Thymus (tissue), 11 donors: ENCODE measurements around the gene C1GALT1C1L. TPM values are rescaled to one million over a fixed set of nuclear protein-coding genes. Genes with fewer than 3 reads are reported as not detected.
"Not testable (repeated sequence)": the region's sequence is repeated elsewhere in the genome, so short reads cannot be mapped to it uniquely, and the experiment has no call there.

Source experiments
- DNase-seq, 9 donors: peaks; one replicate each; pipeline ENCODE4 v3.0.0-alpha.2; 2013; ENCODE audit warnings: low spot score in 9 of 9, low read depth in 6 of 9, missing footprints in 1 of 9
- H3K27ac ChIP-seq, 2 donors: one replicate each; pipeline ENCODE4 v1.5.1; 2013; ENCODE audit warnings: control low read depth in 1 of 2, low read depth in 1 of 2, low read length in 1 of 2, mild to moderate bottlenecking in 1 of 2, moderate library complexity in 1 of 2
- H3K27me3 ChIP-seq, 2 donors: one replicate each; pipeline ENCODE4 v1.5.1; 2013; ENCODE audit warnings: low read length in 1 of 2; ENCODE audit not compliant: control insufficient read depth in 2 of 2, insufficient read depth in 1 of 2
- H3K36me3 ChIP-seq, 2 donors: one replicate each; pipeline ENCODE4 v1.5.1; 2013; ENCODE audit warnings: low read length in 1 of 2, mild to moderate bottlenecking in 1 of 2, moderate library complexity in 1 of 2; ENCODE audit not compliant: control insufficient read depth in 2 of 2, insufficient read depth in 2 of 2
- H3K4me1 ChIP-seq, 2 donors: one replicate each; pipeline ENCODE4 v1.5.1; 2013; ENCODE audit warnings: low read length in 2 of 2; ENCODE audit not compliant: control insufficient read depth in 2 of 2, insufficient read depth in 2 of 2
- H3K4me3 ChIP-seq, 2 donors: one replicate each; pipeline ENCODE4 v1.5.1; 2013; ENCODE audit warnings: low read length in 2 of 2, control low read depth in 1 of 2, mild to moderate bottlenecking in 1 of 2
- H3K9me3 ChIP-seq, 2 donors: one replicate each; pipeline ENCODE4 v1.5.1; 2013; ENCODE audit warnings: low read length in 1 of 2, mild to moderate bottlenecking in 1 of 2; ENCODE audit not compliant: control insufficient read depth in 2 of 2, insufficient read depth in 1 of 2
- WGBS: extraction: QIAGEN DNeasy Blood & Tissue Kit; methylation state at CpG from one replicate; pipeline ENCODE4 v1.1.7; 2013; 5-methylcytosine and 5-hydroxymethylcytosine counted together
- polyA plus RNA-seq: library from polyadenylated mRNA; stranded (reverse); fragments of 200-250 nt; gene quantifications from one replicate; pipeline ENCODE4 v1.2.3, GENCODE V29; 2013
- total RNA-seq: library from RNA; stranded (reverse); fragments of 120-200 nt; gene quantifications from one replicate; pipeline ENCODE4 v1.2.4, GENCODE V29; 2013
- donor health status: healthy.

The C1GALT1C1L gene
- total and polyA plus RNA-seq, 2 donors: 0.24 to 0.48 TPM

GRCh38 chr2:43636153-43636552 is 40.1 kb downstream of the C1GALT1C1L start:
- WGBS: 97% methylated on average over 12 of the region's 12 CpGs
- H3K9me3 ChIP-seq, H3K36me3 ChIP-seq, H3K4me1 ChIP-seq, DNase-seq, H3K4me3 ChIP-seq, H3K27ac ChIP-seq: not testable (repeated sequence)
- peaks cover 9 to 43% of the 10 kb centered on the region in 2 donors for H3K27me3 ChIP-seq

GRCh38 chr2:43634604-43635306 is 41.5 kb downstream of the C1GALT1C1L start:
- no peak for DNase-seq
- peak overlapping the region in 1 of 2 donors; percentile 15 for H3K27ac ChIP-seq
- no peaks in the 10 kb centered on the region for H3K9me3 ChIP-seq
- WGBS: 83% methylated on average over 6 of the region's 6 CpGs
- H3K4me1 ChIP-seq: peaks cover 6 to 9% of the 10 kb centered on the region in 2 donors
- H3K36me3 ChIP-seq: no peaks in the 10 kb centered on the region
- H3K27me3 ChIP-seq: peaks cover 9 to 45% of the 10 kb centered on the region in 2 donors
- H3K4me3 ChIP-seq: no peak overlapping the region

- 80% methylated on average over 11 of the region's 11 CpGs for WGBS
These were observed 44.5 kb downstream of the C1GALT1C1L start for GRCh38 chr2:43631618-43632317.

More at GRCh38 chr2:43631618-43632317, 44.5 kb downstream of the C1GALT1C1L start:
- no peak for DNase-seq
- no peaks in the 10 kb centered on the region for H3K9me3 ChIP-seq
- H3K4me1 ChIP-seq: peaks cover 3 to 4% of the 10 kb centered on the region in 2 donors
- H3K4me3 ChIP-seq: no peak overlapping the region
- no peak overlapping the region for H3K27ac ChIP-seq
- peaks cover 0 to 24% of the 10 kb centered on the region in 2 donors for H3K27me3 ChIP-seq
- no peaks in the 10 kb centered on the region for H3K36me3 ChIP-seq

Other genes starting within 250 kb of the C1GALT1C1L start
- gene THADA, start 80.4 kb downstream of the C1GALT1C1L start, total RNA-seq: 11.8 TPM
- 20.6 TPM for gene THADA, start 80.4 kb downstream of the C1GALT1C1L start, polyA plus RNA-seq
- gene PLEKHH2, start 39.2 kb downstream of the C1GALT1C1L start, total RNA-seq: 0.66 TPM
- gene PLEKHH2, start 39.2 kb downstream of the C1GALT1C1L start, polyA plus RNA-seq: 1.1 TPM
- 17.3 TPM for gene DYNC2LI1, start 97.6 kb upstream of the C1GALT1C1L start, total RNA-seq
- 26.4 TPM for gene DYNC2LI1, start 97.6 kb upstream of the C1GALT1C1L start, polyA plus RNA-seq
- not detected for gene ABCG5, start 162.4 kb upstream of the C1GALT1C1L start, total RNA-seq
- 0.09 TPM for gene ABCG5, start 162.4 kb upstream of the C1GALT1C1L start, polyA plus RNA-seq
- under 0.01 TPM for gene ABCG8, start 162.5 kb upstream of the C1GALT1C1L start, total RNA-seq
- 0.05 TPM for gene ABCG8, start 162.5 kb upstream of the C1GALT1C1L start, polyA plus RNA-seq